Coronary artery (tissue), 2 donors: ENCODE measurements around the gene KIF25.

Experiments used
- DNase-seq: peaks from one replicate; pipeline ENCODE4 v3.0.0-alpha.2; 2017; ENCODE audit warnings: low spot score
- H3K27ac ChIP-seq, 2 donors: fragments of 200-600 bp; sonication (generic); one replicate each; pipeline ENCODE4 v1.5.1; 2016 to 2019
- H3K4me3 ChIP-seq: fragments of 200-600 bp; sonication (generic); 2 replicates; pipeline ENCODE4 v1.5.1; 2016; ENCODE audit warnings: mild to moderate bottlenecking, moderate library complexity
- CTCF ChIP-seq: fragments of 200-600 bp; sonication (generic); IDR thresholded peaks from one replicate; pipeline ENCODE4 v1.5.1; 2019; ENCODE audit warnings: antibody characterized with exemption

The KIF25 gene

GRCh38 chr6:168067081-168067759 lies 69.7 kb downstream of the KIF25 start:
- TF ChIP-seq CTCF: no peak
- no peak overlapping the region for H3K4me3 ChIP-seq
- no peak for DNase-seq

GRCh38 chr6:168070804-168071203 lies 73.3 kb downstream of the KIF25 start:
- H3K4me3 ChIP-seq: no peak overlapping the region
- TF ChIP-seq CTCF: no peak
- no peak overlapping the region for H3K27ac ChIP-seq
- no peak for DNase-seq

More at GRCh38 chr6:168067081-168067759, 69.7 kb downstream of the KIF25 start:
- no peak overlapping the region for H3K27ac ChIP-seq

GRCh38 chr6:168071620-168072019 lies 74.1 kb downstream of the KIF25 start:
- no peak for DNase-seq
- TF ChIP-seq CTCF: no peak
- Histone ChIP-seq H3K4me3 (no peak overlapping the region), H3K27ac (no peak overlapping the region)

- Histone ChIP-seq H3K27ac (no peak overlapping the region), H3K4me3 (no peak overlapping the region)
- DNase-seq: no peak
- TF ChIP-seq CTCF: no peak
These were observed 74.8 kb downstream of the KIF25 start for GRCh38 chr6:168072261-168072660.

GRCh38 chr6:168072730-168073129 lies 75.3 kb downstream of the KIF25 start:
- DNase-seq: no peak
- no peak for TF ChIP-seq CTCF
- H3K4me3 ChIP-seq: no peak overlapping the region
- H3K27ac ChIP-seq: no peak overlapping the region

- TF ChIP-seq CTCF: no peak
These were observed 76.7 kb downstream of the KIF25 start for GRCh38 chr6:168073937-168074730.

GRCh38 chr6:168075216-168075615 lies 77.7 kb downstream of the KIF25 start:
- DNase-seq: no peak
- no peak for TF ChIP-seq CTCF
- Histone ChIP-seq H3K4me3 (no peak overlapping the region), H3K27ac (no peak overlapping the region)

More at GRCh38 chr6:168073937-168074730, 76.7 kb downstream of the KIF25 start:
- Histone ChIP-seq H3K27ac (no peak overlapping the region), H3K4me3 (no peak overlapping the region)
- no peak for DNase-seq
